Central memory CD4-positive, alpha-beta T cell (primary cell): ENCODE results near the gene DYRK1A.

Experiments
- DNase-seq: peaks from one replicate; pipeline ENCODE4 v3.0.0; 2022

DYRK1A gene

DNA sequence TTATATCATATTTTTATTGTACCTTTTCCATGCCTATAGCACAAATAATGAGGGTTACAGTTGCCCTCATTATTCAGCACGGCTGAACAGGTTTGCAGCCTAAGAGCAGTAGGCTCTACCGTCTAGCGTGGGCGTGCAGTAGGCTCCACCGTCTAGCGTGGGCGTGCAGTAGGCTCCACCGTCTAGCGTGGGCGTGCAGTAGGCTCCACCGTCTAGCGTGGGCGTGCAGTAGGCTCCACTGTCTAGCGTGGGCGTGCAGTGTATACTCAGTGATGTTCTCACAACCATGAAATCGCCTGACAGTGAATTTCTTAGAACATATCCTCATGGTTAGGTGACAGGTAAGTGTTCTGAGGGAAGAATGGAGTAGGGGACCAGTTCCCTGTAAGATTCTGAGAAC is 84.9 kb downstream of the DYRK1A start:
- no peak for DNase-seq

DNA sequence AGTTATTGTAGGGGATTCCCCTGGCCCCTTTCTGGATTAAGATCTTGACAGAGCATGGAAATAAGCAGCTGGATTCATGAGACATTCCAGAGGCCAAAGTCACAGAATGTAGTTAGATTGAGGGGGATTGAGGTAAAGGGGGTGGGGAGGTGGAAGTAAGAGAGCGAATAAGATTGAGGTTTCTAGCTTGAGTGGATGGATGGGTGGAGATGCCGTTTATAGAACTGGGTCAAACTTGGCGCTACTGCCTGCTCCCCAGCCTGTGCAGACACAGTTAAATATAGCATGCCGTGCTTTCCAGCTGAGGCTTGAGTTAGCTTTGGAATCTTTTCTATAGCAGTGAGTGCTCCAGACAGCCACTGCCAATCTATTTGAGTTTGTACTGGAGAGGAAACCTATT is 85.7 kb downstream of the DYRK1A start:
- no peak for DNase-seq

DNA sequence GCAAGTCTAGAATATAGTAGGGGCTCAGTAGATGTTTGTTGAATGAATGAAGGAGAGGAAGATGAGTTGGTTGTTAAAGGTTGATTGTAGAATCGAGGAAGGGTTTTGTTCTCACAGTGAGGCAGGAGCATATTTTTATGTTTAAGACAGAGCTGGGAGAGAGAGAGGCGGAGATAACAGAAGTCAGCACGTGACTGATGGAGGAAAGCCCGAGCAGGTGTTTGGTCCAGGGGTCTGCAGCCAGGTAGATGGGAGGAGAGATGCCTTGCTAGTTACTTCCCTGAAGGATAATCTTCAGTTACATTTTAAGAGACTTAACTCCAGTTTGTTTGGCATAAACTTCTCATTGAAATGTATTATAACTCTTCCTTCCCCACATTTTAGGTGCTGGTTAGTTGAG is 86.8 kb downstream of the DYRK1A start:
- DNase-seq = no peak

DNA sequence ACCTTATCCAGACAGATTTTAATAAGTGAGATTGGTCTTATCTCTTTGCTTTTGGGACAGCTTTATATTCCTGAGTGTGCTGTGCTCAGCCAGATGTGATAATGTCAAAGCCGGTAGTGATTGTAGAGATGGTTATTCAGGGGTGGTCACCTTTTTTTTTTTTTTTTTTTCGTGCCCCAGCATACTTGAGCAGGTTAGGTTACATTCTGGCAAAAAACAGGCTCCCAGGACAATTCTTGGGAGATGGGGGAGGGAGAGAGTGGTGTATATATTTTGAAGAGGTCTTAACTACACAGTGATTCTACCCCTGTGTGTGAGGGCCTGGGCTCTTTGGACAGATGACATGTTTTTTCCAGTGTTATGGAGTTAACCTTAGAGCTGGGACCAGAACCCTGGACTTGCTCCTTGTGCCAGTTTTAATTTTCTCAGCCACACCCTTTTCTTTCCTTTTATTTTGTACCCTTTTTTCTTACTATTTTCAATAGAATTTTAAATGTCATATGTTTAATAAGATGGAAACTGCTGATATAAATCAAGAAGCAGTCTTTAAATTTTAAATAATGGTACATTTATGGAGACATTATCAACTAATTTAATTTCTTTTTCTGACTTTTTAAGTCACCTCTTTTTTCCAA is 88.4 kb downstream of the DYRK1A start:
- DNase-seq = no peak

DNA sequence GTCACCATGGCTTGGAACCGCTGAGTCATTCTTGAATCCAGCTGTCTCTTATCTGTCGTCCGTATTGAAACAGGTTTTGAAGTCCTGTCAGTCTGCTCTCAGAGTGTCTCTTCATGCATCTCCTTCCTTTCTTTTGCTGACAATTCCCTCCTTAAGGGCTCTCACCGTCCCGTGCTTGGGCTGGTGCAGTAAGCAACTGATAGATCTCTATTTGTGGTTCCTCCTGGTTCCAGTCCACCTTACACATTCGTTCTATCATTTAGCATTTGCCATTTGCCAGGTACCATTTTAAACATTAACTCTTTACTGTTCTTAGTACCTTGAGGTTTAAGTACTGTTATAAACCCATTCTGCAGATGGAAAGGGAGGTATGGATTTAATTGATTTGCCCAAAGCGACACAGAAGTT is 88.9 kb downstream of the DYRK1A start:
- DNase-seq = no peak

DNA sequence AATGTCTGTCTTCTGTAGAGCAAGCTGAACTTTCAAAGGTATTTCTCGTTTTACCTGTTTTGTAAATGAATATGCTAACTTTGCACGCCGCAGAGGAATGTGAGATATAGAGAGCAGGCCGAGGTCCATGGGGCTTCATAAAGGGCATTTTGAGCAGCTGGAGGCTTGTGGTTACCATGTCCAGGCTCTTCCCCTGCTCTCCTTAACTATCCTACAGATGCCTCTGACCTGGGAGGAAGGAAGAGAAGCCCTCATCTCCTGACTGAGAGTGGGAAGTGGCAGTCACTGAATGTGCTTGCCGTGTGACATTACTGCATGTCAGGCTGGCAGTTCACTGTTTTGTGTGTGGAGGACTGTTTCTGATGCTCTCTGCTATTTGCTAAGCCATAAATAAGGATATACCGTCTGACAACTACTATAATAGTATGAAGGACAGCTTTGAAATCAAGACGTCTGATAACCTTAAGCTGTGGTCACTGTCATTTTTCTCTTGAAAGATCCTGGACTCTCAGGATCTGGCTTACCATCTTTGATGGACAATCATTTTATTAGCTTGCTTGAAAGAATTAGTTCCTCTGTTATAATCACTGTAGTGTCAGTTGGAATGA is 92.2 kb downstream of the DYRK1A start:
- no peak for DNase-seq

DNA sequence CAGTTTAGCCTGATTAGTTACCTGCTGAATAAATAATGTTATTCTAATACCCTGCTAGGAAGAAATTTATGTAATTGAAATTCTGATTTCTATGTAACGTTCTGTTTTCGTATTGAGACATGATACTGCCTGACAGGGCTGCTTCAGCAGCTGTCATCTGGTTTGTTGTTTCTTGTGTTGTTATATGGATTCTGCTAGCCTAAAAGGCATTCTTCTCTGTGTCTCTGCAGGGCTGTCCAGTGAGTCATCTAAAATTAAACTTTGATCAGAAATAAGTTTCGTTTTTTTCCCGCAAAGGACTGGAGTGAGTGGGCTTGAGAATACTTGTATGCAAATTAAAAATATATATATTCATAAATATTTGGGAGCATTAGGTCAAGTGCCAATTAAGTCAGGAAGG is 93.0 kb downstream of the DYRK1A start:
- no peak for DNase-seq

DNA sequence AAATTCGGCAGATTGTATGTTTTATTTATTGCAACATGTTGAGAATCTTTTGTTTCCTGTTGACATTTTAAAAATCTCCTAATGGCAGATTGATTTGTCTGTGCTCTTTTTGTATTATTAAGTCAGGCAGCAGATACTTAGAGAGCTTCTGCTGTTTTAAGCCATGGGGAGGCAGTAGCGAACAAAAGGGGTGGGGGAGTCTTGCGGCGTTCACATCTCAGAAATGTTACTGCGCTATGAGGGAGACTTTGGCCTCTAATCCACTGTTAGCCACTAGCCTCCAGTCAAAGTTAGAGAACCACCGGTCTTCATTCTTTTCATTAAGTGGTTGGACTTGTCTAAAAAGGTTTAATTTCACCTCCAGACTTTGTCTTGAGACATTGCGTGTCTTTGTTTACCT is 93.6 kb downstream of the DYRK1A start:
- DNase-seq = no peak

DNA sequence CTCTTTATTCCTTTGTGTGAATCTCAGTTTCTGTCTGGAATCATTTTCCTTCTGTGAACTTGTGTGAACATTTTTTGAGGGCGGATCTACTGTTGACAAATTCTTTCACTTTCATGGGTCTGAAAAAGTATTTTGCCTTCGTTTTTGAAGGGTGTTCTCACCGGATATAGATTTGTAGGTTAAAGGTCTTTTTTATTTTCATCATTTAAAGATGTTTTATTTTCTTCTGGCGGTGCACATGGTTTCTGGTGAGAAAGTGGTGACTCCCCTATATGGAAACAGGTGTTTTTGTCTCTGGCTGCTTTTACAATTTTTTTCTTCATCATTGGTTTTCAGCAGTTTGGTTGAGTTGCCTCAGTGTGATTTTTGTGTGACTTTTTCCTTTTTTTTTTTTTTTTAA is 94.9 kb downstream of the DYRK1A start:
- peak; percentile 62 for DNase-seq

DNA sequence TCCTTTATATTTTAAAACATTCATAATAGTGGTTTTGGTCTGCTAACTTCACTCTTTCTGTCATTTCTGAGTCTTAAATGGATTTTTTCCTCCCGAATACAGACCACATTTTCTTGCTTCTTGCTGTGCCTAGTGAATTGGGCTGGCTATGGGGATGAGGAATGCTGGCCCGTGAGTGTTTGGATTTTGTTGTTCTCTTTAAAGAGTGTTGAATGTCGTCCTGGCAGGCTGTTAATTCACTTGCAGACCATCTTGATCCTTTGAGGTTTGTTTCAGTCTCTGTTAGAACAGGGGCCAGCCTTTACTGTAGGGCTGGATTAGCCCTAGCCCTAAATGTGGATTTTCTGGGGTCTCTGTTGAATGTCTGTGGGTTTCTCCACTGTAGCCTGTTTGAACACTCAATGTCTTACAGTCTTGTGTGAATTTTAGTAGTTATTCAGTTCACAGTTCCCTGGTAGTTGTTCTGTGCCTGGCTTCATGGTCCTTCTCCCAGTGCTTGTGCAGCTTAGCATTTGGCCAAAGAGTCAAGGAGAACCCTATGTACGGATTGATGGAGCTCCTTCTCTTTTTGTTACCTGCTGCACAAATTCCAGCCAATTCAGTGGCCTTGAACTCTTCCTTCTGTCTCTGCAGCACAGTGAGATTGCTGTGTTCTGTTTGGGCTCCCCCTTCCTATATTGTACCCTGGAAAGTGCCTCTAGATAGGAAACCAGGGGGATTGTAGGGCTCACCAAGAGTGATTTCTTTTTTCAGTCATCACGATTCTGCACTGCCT is 95.7 kb downstream of the DYRK1A start:
- no peak for DNase-seq

DNA sequence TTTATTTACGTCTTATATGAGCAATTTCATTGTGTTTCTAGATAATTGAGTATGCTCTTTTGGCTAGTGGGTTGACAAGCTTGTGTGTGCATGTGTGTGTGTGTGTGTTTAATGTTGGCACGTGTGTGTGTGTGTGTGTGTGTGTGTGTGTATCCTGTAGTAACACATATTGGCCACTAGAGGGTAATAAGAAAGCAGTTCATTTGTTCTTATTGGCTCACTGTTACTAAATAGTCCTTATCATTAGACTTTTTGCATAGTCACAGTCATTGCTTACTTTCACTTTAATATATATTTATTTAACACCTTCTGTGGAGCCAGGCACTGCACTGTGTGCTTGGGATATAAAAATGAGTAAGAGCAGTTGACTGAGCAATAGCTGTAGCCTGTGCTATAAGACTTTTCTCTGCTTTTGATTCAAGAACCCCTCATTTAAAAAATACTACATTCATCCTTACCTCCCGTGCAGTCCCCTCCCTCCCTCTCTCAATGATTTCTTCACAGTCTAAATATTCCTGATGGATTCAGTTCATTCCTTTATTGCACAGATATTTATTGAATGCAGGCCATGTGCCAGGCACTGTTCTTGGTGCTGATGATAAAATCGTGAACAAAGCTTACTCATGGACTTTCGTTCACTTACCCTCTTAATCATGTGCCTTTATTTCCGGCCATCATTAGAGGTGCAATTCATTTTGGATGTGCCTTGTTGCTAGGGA is 96.7 kb downstream of the DYRK1A start:
- peak; percentile 35 for DNase-seq

DNA sequence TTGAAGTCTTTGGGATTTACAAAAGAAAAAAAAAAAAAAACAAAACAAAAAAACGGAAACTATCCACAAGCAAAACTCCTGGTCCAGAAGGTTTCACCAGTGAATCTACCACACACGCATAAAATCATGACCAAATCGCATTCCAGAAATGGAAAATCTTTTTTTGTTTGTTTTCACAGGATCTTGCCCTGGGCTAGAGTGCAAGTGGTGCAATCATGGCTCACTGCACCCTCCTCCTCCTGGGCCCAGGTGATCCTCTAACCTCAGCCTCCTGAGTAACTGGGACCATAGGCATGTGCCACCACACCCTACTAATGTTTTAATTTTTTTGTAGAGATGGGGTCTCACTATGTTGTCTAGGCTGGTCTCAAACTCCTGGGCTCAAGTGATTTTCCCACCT is 100.5 kb downstream of the DYRK1A start:
- DNase-seq = no peak

DNA sequence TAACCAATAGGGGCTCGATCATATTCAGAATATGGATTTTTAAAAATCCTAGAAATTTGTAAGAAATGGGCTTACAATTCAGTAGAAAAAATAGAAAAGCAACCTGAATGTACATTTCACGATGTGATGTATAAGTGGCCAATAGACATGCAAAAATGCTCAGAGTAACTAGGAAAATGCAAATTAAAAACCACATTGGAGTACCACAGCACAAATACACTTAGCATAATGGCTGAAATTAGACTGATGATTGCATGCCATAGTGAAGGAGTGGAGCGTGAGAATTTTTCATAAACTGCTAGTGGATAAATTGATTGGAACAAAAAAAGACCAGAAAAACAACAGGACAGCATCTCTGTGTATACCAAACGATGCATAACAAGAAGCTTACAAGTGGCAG is 102.3 kb downstream of the DYRK1A start:
- no peak for DNase-seq

DNA sequence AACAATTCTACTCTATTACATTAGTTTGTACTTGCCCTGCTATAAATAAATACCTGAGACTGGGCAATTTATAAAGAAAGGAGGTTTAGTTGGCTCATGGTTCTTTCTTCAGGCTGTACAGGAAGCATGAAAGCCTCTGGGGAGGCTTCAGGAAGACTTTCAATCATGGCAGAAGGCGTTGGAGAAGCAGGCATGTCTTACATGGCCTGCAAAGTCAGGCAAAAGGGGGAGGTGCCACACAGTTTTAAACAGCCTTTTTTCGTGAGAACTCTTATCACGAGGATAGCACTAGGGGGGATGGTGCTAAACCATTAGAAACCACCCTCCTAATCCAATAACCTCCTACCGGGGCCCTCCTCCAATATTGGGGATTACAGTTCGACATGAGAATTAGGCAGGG is 102.9 kb downstream of the DYRK1A start:
- no peak for DNase-seq

DNA sequence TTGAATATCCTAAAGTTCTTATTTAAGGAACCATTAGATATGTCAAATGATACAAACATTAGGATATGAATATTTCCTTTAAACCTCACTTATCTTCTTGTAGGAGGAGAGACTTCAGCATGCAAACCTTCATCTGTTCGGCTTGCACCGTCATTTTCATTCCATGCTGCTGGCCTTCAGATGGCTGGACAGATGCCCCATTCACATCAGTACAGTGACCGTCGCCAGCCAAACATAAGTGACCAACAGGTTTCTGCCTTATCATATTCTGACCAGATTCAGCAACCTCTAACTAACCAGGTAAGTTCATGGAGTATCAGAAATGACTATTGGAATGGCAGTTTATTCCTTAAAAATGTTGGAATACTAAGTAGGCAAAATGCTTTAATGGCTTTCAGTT is 106.0 kb downstream of the DYRK1A start:
- no peak for DNase-seq

DNA sequence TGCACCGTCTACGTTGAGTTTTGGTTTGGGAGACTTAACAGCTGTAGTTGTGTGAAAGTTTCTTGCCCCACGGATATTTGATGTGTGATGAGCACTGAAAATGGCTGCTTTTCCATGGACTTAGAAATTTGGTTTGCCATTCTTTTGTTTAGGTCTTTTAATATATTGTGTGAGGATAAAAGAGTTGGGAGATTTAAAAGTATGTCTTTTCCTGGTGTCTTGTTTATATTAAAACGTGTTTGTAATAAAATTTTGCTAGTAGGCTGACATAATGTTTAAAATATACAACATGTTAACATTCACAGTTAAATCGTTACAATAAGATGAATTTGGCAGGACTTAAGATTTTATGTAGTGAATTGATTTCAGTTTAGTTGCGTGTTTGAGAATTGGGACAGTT is 106.9 kb downstream of the DYRK1A start:
- no peak for DNase-seq

DNA sequence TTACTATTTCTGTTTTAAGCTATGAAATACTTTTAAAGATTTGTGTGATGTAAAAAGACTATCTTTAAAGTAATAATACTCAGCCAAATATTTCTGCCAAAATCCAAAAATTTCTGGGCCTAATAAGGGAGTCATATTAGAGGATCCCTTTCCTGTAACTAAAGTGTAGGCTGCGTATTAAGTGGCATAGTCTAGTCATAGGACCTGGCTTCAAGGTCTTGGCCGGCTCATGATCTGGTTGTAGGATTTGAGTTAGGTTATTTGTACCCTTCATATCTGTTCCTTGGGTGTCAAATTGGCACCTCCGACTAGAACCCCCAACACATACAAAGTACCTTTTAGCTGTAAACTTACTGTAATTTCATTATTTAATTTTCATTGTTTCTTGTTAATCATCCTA is 107.8 kb downstream of the DYRK1A start:
- DNase-seq = no peak

DNA sequence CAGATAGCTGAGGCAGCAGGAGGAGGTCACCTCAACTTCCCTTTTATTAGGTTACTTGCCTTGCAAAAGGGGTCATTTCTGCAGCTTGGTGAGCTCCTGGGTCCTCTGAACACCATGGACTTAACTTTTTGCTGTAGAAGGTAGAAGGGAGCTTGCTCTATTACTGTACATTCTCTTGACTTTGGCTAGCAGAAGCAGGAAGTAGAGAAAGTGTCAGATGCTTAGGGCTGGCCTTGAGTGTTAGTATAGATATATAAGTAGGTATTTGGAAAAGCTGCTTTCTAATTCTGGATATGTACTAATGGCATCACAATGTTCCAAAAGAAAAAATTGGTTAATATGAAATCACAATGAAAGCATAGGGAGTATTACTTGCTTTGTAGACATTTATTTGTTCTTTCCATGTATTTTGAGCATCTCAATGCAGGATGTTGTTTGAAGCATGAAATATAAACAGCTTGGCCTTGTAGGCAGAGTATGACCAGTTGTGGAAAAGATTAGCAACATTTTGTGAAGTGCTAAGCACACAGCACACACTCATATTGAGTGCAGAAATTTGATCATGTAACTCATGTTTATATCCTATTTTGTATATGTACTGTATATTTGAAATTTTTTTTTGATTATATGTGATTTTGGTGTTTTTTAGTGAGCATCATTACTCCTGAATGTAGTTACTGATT is 108.8 kb downstream of the DYRK1A start:
- DNase-seq = no peak

DNA sequence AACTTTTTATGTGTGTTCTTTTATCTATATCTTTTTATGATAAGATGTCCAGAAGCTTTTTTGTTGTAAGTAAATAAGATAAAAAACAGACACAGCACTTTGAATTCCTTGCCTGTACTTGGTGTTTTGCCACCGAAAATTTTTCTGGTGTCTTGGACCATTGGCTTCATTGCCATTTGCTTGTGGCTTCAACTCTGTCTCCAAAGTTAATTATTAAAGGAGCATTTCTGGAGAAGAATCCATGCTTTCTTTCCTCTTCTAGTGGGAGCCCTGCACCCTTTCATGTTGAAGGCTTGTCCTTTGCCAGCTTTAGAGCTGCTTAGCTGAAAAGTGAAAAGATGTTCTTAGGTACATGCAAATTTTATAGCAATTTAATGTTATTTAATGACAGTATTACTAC is 112.2 kb downstream of the DYRK1A start:
- DNase-seq = no peak

DNA sequence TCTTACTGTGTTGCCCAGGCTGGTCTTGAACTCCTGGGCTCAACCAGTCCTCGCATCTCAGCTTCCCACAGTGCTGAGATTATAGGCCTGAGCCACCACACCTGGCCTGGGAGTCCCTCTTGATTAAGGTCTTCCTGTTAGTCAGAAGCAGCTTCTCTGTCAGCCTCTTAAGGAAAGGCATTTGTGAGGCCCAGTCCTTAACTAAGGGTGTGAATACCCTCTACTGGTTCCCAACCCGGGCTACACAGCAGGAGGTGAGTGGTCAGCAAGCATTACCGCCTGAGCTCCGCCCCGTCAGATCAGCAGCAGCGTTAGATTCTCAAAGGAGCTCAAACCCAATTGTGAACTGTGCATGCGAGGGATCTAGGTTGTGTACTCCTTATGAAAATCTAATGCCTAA is 117.2 kb downstream of the DYRK1A start:
- no peak for DNase-seq

DNA sequence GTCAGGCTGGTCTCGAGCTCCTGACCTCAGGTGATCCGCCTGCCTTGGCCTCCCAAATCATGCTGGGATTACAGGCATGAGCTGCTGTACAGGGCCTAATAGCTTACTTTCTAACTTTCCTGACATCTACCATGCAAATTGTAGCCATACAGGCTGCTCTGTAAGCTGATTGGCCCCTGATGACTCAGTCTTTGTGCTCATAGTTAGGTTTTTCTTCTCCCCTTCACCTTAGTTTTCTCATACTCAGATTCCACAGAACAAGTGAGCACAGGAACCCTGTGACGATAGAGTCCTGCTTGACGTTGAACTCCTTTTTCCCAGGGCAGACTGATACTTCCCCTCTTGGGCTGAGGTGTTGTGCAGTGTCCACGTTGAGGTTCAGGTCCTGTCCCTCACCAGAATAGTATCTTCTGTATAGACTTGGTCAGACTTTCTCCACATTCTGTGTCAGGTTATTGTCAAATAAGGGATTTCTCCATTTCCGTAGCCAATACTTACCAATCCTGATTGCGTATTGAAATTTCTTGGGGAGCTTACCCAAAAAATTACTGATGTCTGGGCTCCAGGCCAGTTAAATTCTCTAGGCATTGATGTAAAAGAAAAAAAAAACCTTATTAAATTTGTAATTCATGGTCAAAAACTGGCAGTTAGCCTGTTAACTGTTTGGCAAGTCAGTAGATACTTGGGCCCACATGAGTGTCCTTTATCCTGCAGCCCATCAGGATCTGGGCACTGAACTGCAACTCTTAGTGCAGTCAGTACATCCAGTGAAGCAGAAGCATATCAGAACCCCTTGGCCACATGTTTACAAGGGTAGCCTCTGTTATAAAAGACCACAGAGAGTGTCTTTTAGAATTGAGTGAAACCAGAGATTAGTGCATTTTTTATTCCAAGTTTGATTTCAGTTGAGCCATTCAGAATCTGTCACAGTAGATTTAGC is 118.2 kb downstream of the DYRK1A start:
- DNase-seq = no peak

DNA sequence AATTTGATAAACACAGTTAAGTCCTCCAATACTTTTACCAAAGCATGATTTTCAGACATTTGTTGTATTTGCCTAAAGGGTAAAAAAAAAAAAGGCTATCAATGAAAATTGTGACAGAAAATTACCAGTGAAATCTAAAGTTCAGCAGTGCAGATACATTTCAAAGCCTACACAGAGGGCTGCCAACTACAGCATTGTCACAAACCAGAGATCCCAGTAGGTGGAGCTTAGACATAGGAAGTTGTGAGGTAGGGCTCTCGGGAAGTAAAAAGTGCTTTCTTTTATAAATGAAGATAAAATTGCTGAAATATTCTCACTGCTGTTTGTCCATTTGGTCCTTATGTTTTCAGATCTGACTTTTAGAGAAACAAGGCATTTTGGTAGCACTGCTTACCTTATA is 123.0 kb downstream of the DYRK1A start:
- no peak for DNase-seq
